GM20000 (cell line): Measurements from ENCODE around the gene FAM167B.
A peak's percentile ranks its signal among the peaks of the same experiment; 100 is the strongest.

ENCODE experiments used
- DNase-seq: peaks from one replicate; pipeline ENCODE4 v3.0.0; 2012; ENCODE audit warnings: low spot score
- TF ChIP-seq, protein P1 (sequence below): IDR thresholded peaks from 2 replicates; pipeline ENCODE4 v1.5.1; 2012; ENCODE audit warnings: mild to moderate bottlenecking, control low read depth; ENCODE audit errors: extremely low read depth, missing control alignments

FAM167B gene

DNA sequence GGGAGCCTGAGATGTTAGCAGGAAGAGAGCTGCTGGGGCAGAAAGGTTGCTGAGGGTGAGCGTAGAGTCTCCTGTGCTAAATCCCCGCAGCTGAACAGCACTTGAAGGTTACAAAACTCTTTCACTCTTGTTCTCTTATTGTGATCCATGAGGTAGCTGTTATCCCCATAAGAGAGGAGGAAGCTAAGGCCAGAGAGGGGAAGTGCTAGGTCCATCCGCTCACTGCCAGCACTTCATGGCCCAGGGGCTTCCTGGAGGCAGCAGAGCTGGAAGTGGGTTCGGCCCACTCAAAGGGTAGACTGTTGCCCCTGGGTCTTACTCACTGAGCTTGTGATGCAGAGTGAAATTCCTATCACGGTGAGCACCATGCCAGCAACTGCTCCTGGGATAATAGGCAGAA lies 30.5 kb upstream of the FAM167B start:
- no peak for DNase-seq
- TF ChIP-seq, protein P1, sequence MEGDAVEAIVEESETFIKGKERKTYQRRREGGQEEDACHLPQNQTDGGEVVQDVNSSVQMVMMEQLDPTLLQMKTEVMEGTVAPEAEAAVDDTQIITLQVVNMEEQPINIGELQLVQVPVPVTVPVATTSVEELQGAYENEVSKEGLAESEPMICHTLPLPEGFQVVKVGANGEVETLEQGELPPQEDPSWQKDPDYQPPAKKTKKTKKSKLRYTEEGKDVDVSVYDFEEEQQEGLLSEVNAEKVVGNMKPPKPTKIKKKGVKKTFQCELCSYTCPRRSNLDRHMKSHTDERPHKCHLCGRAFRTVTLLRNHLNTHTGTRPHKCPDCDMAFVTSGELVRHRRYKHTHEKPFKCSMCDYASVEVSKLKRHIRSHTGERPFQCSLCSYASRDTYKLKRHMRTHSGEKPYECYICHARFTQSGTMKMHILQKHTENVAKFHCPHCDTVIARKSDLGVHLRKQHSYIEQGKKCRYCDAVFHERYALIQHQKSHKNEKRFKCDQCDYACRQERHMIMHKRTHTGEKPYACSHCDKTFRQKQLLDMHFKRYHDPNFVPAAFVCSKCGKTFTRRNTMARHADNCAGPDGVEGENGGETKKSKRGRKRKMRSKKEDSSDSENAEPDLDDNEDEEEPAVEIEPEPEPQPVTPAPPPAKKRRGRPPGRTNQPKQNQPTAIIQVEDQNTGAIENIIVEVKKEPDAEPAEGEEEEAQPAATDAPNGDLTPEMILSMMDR, result no peak

DNA sequence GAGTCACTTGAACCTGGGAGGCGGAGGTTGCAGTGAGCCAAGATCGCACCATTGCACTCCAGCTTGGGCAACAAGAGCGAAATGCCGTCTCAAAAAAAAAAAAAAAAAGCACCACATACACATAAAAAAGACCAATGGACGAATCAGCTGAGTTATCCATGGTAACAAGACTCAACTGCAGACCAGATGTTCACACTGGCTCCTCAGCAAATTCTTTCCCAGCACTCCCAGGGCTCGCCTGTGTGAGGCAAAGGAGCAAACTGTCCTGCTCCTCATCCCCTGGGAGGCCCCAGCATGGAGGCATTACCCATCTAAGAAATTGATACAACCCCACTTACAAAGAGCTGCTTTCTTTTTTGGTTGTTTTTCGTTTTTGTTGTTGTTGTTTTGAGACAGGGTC lies 28.0 kb upstream of the FAM167B start:
- TF ChIP-seq, protein P1, result no peak
- no peak for DNase-seq

DNA sequence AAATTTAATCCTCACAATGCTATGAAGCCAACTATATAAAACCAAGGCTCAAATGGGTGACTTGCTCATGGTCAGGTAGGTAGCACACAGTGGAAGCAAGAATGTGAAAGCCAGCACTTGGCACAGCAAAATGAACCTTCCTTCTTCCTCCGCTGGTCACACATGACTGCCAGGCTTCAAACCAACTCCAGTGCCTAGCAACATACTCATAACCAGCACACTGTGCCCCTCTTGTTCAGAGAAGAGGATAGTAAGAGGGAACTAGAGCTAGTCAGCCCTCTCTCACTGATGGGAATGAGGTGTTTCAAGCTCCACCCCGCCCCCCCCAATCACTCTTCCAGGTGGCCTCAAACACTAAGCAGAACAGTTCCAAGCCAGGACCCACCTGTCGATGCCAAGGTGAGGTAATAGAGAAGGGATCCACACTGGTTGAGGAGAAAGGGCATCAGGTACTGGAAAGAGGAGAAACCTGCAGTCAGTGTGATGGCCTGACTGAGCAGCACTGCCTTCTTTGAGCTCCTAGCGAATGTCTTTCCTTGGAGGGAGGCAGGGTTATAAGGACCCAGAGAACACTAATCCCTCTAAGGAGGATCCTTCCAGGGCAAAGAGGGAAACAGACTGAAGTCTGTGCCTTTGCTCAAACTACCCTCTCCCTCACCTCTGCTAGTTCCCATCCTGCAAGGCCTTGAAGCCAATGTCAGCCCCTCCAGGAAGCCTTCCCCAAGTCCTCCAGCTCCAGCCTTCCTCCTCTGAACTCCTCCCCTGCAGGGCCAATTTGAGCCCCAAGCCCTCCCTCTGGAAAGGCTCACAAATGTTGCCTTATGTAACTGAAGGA lies 26.1 kb upstream of the FAM167B start:
- TF ChIP-seq, protein P1, result no peak

DNA sequence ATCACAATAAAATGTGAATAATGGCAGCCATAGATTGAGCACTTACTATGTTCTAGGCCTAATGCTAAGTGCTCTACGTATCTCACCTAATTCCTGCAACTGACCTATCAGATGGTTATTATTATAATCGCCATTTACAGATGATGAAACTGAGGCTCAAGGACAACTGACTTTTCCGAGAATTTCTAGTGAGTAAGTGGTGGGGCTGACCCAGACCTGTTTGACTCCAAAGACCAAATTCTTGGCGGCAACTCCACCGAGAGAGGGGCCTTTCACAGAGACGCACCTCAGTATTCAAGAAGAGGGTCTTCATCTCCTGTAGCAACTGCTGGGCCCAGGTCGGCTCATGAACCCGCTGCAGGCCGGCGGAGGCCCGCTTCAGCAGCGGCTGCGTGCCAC lies 25.4 kb upstream of the FAM167B start:
- DNase-seq, result no peak
- TF ChIP-seq, protein P1, result no peak

More for the DNA sequence above, 26.1 kb upstream of the FAM167B start:
- DNase-seq, result no peak

DNA sequence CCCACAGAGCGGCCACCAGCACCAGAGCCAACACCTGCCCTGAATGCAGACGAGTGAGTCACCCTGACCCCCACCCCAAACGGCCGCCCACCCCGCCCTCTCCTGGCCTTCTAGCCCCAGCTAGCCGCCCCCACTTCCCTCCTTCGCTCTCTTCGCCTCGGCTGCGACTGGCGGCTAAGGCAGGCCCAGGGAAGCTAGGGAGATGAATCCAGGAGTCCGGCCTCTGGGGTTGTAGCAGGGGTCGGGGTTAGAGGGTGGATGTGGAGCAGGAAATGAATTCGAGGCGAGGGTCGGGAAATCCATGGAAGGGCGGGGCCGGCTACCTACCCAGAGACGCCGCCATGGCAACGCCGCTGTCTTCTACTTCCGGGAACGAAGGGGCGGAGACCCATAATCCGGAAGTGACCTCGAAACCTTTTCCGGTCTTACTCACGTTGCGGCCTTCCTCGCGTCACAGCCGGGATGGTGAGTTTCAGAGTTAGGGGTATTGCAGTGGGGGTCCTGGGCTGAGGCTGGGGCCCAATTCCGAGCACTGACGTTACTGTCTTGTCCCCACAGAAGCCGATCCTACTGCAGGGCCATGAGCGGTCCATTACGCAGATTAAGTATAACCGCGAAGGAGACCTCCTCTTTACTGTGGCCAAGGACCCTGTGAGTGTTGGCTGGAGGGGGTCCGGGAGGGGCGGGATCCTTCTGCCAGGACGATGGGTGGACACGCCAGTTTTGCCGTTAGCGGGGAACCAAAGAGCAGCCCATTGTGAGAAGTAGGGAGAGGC lies 24.9 kb upstream of the FAM167B start, which contains the start of the genes EIF3I and TMEM234:
TSS of gene EIF3I (plus strand) at position 428 of the 776 bp plus-strand sequence. CDS start at position 463, 35 bp downstream.
TSS of gene TMEM234 (minus strand) at position 374 of the 776 bp plus-strand sequence. CDS start at position 343, 31 bp downstream.
- DNase-seq, result peak; percentile 94

DNA sequence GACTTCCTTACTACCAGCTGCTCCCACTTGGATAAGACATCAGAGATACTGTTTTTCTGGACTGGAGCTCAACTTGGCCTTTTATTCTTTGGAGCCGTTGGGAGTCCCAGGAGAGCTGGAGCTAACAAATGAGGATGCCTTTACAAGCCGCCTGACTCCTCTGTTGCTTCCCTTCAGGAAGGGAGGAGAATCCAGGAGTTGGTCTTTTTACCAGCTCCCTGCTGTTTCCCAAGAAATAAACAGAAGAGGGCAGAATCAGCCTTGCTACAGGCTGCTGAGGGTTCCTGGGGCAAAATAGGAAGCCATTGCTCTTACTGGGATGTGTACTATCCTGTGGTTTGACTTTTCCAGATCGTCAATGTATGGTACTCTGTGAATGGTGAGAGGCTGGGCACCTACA lies 23.3 kb upstream of the FAM167B start:
- no peak for DNase-seq
- TF ChIP-seq, protein P1, result no peak

More for the DNA sequence above, 24.9 kb upstream of the FAM167B start, which contains the start of the genes EIF3I and TMEM234:
- TF ChIP-seq, protein P1, result no peak

DNA sequence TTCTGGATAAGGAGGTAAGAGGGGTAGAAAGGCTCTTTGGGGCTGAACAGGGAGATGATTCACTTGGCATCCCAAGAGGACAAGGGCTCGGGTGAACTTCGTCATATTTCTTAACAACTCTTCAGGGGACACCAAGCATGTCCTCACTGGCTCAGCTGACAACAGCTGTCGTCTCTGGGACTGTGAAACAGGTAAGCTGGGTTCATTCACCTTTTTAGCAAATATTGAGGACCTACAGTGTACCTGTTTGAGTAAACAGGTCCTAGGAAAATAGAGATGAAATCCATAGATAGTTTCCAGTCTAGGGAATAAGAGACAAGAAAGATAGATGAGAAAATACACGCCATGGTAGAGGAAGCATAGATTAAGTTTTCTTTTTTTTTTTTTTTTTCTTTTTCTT lies 22.7 kb upstream of the FAM167B start:
- TF ChIP-seq, protein P1, result no peak
- DNase-seq, result no peak
